H1 (cell line): ENCODE results near the gene MCRS1. TPM values are rescaled to one million over a fixed set of nuclear protein-coding genes. Genes with fewer than 3 reads are reported as not detected.

Experiments used
- BRCA1 ChIP-seq: IDR thresholded peaks from 2 replicates; pipeline ENCODE4 v1.6.1; 2012; ENCODE audit warnings: low read depth, low read length, improper control_type of control experiment
- FOSL1 ChIP-seq: IDR thresholded peaks from 2 replicates; pipeline ENCODE4 v1.6.1; 2011; ENCODE audit warnings: mild to moderate bottlenecking, low read depth, low read length, moderate library complexity; ENCODE audit not compliant: insufficient read depth
- HDAC6 ChIP-seq: IDR thresholded peaks from one replicate; pipeline ENCODE4 v1.7.1; 2012; ENCODE audit warnings: low read depth, mild to moderate bottlenecking, inconsistent platforms, low read length, moderate library complexity
- RAD21 ChIP-seq, 2 experiments: IDR thresholded peaks in 1 of 2; conservative IDR thresholded peaks in 1 of 2; 2 replicates each; pipeline ENCODE4 v1.6.1; 2011; ENCODE audit warnings: low read depth in 2 of 2, low read length in 2 of 2, improper control_type of control experiment in 1 of 2, inconsistent platforms in 1 of 2, mild to moderate bottlenecking in 1 of 2, moderate library complexity in 1 of 2
- SP4 ChIP-seq: IDR thresholded peaks from 2 replicates; pipeline ENCODE4 v1.6.1; 2012; ENCODE audit warnings: low read length, inconsistent platforms
- polyA plus RNA-seq, 7 experiments: library from polyadenylated mRNA; depleted of rRNA in 3 of 7; stranded (reverse) in 5 of 7; unstranded in 2 of 7; fragments of >200 nt in 5 of 7; fragments of 200-250 nt in 2 of 7; gene quantifications; 1 replicate in 5 of 7; 2 replicates in 1 of 7; 4 replicates in 1 of 7; pipeline versions ENCODE4 v1.2.1 to v1.2.3, GENCODE V29; 2011 to 2013; ENCODE audit warnings: missing spikeins in 2 of 7, mixed read lengths in 2 of 7
- total RNA-seq: library from RNA; stranded (reverse); fragmentation: NEBNext Ultra II Directional; extraction: Animal tissue kit (Norgen Biotek cat#: 25700); gene quantifications from 2 replicates; pipeline ENCODE4 v1.2.1, GENCODE V29; 2021
- TF ChIP-seq, protein P1 (sequence below): IDR thresholded peaks from 2 replicates; pipeline ENCODE4 v1.6.1; 2012; ENCODE audit warnings: inconsistent platforms
- TF ChIP-seq, protein P2 (sequence below): fragments of 300-600 bp; sonication (generic); IDR thresholded peaks from 2 replicates; pipeline ENCODE4 v1.7.1; 2012; ENCODE audit warnings: low read length, moderate library complexity, mild to moderate bottlenecking, inconsistent platforms; ENCODE audit not compliant: insufficient replicate concordance

Gene MCRS1
- total and polyA plus RNA-seq, 2 of the 8 experiments (the other 6 are each of a cell fraction or from before 2014, with no cell fraction given), result 90.3 to 139 TPM

DNA sequence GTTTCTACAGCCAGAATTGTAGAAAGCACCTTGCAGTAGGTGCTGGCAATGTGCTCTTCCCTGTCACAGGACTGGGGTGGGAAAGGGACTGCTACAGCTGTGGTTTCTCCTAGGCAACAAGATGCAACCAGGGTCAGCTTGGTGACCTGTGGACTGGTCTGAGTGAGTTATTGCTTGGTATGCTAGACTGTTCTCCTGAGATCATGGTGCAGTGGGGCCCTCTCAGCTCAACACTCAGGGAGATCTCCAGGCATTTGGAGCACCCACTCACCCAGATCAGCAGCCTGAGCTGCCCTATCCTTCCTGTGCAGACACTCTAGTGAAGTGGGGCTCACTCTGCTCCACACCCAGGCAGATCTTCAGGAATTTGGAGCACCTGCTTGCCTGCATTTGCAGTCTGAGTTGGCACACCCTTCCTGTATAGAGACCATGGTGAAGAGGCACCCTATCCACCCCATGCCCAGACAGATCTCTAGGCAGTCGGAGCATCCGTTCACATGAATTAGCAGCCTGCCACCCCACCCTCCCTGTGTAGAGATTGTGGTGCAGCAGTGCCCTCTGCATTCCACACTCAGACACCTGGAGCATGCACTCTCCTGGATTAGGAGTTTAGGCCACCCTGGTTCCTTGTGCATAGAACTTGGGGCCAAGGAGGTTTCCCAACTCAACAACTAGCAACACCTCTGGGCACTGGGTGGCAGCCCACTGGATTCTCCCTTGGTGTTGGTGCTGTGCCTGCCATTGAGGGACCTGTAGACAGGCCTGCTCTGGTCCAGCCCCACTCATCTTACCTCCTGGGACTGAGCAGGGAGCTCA is 41.3 kb upstream of the MCRS1 start (continued):
- TF ChIP-seq, protein P1, sequence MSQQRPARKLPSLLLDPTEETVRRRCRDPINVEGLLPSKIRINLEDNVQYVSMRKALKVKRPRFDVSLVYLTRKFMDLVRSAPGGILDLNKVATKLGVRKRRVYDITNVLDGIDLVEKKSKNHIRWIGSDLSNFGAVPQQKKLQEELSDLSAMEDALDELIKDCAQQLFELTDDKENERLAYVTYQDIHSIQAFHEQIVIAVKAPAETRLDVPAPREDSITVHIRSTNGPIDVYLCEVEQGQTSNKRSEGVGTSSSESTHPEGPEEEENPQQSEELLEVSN, result no peak
- TF ChIP-seq BRCA1 (no peak), RAD21 (IDR thresholded peaks at IDR 0.05 in 1 of 2, conservative IDR thresholded peaks at IDR 0.05 in 1 of 2; ENCODE audit: low read depth in 2 of 2, low read length in 2 of 2) (no peak), SP4 (no peak), FOSL1 (no peak), HDAC6 (no peak)
- TF ChIP-seq, protein P2, sequence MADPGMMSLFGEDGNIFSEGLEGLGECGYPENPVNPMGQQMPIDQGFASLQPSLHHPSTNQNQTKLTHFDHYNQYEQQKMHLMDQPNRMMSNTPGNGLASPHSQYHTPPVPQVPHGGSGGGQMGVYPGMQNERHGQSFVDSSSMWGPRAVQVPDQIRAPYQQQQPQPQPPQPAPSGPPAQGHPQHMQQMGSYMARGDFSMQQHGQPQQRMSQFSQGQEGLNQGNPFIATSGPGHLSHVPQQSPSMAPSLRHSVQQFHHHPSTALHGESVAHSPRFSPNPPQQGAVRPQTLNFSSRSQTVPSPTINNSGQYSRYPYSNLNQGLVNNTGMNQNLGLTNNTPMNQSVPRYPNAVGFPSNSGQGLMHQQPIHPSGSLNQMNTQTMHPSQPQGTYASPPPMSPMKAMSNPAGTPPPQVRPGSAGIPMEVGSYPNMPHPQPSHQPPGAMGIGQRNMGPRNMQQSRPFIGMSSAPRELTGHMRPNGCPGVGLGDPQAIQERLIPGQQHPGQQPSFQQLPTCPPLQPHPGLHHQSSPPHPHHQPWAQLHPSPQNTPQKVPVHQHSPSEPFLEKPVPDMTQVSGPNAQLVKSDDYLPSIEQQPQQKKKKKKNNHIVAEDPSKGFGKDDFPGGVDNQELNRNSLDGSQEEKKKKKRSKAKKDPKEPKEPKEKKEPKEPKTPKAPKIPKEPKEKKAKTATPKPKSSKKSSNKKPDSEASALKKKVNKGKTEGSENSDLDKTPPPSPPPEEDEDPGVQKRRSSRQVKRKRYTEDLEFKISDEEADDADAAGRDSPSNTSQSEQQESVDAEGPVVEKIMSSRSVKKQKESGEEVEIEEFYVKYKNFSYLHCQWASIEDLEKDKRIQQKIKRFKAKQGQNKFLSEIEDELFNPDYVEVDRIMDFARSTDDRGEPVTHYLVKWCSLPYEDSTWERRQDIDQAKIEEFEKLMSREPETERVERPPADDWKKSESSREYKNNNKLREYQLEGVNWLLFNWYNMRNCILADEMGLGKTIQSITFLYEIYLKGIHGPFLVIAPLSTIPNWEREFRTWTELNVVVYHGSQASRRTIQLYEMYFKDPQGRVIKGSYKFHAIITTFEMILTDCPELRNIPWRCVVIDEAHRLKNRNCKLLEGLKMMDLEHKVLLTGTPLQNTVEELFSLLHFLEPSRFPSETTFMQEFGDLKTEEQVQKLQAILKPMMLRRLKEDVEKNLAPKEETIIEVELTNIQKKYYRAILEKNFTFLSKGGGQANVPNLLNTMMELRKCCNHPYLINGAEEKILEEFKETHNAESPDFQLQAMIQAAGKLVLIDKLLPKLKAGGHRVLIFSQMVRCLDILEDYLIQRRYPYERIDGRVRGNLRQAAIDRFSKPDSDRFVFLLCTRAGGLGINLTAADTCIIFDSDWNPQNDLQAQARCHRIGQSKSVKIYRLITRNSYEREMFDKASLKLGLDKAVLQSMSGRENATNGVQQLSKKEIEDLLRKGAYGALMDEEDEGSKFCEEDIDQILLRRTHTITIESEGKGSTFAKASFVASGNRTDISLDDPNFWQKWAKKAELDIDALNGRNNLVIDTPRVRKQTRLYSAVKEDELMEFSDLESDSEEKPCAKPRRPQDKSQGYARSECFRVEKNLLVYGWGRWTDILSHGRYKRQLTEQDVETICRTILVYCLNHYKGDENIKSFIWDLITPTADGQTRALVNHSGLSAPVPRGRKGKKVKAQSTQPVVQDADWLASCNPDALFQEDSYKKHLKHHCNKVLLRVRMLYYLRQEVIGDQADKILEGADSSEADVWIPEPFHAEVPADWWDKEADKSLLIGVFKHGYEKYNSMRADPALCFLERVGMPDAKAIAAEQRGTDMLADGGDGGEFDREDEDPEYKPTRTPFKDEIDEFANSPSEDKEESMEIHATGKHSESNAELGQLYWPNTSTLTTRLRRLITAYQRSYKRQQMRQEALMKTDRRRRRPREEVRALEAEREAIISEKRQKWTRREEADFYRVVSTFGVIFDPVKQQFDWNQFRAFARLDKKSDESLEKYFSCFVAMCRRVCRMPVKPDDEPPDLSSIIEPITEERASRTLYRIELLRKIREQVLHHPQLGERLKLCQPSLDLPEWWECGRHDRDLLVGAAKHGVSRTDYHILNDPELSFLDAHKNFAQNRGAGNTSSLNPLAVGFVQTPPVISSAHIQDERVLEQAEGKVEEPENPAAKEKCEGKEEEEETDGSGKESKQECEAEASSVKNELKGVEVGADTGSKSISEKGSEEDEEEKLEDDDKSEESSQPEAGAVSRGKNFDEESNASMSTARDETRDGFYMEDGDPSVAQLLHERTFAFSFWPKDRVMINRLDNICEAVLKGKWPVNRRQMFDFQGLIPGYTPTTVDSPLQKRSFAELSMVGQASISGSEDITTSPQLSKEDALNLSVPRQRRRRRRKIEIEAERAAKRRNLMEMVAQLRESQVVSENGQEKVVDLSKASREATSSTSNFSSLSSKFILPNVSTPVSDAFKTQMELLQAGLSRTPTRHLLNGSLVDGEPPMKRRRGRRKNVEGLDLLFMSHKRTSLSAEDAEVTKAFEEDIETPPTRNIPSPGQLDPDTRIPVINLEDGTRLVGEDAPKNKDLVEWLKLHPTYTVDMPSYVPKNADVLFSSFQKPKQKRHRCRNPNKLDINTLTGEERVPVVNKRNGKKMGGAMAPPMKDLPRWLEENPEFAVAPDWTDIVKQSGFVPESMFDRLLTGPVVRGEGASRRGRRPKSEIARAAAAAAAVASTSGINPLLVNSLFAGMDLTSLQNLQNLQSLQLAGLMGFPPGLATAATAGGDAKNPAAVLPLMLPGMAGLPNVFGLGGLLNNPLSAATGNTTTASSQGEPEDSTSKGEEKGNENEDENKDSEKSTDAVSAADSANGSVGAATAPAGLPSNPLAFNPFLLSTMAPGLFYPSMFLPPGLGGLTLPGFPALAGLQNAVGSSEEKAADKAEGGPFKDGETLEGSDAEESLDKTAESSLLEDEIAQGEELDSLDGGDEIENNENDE, result no peak
